Spleen (tissue), 7 donors: Measurements from ENCODE around the gene TTC39B.

Source experiments
- POLR2A ChIP-seq, 3 donors: fragments of 450-650 bp; IDR thresholded peaks; one replicate each; pipeline ENCODE4 v1.5.1; 2017; ENCODE audit warnings: antibody characterized with exemption in 3 of 3, mild to moderate bottlenecking in 1 of 3
- TF ChIP-seq, protein P1 (sequence below), 11 experiments: fragments of 200-600 bp in 7 of 11; fragments of 450-650 bp in 4 of 11; sonication (generic) in 4 of 11; IDR thresholded peaks in 8 of 11; conservative IDR thresholded peaks in 3 of 11; 1 replicate in 7 of 11; 2 replicates in 4 of 11; pipeline versions ENCODE4 v1.4.0 to v1.8.0; 2016 to 2021; ENCODE audit warnings: antibody characterized with exemption in 11 of 11, inconsistent platforms in 4 of 11, mild to moderate bottlenecking in 1 of 11
- donor health status: DM: no; HTN: no; CAD: no; lungs with moderate emphysema.
- donor health status: DM: no; HTN: no; CAD: no.
- donor health status: DM: no; HTN: no; CAD: no.

- TF ChIP-seq, protein P1, sequence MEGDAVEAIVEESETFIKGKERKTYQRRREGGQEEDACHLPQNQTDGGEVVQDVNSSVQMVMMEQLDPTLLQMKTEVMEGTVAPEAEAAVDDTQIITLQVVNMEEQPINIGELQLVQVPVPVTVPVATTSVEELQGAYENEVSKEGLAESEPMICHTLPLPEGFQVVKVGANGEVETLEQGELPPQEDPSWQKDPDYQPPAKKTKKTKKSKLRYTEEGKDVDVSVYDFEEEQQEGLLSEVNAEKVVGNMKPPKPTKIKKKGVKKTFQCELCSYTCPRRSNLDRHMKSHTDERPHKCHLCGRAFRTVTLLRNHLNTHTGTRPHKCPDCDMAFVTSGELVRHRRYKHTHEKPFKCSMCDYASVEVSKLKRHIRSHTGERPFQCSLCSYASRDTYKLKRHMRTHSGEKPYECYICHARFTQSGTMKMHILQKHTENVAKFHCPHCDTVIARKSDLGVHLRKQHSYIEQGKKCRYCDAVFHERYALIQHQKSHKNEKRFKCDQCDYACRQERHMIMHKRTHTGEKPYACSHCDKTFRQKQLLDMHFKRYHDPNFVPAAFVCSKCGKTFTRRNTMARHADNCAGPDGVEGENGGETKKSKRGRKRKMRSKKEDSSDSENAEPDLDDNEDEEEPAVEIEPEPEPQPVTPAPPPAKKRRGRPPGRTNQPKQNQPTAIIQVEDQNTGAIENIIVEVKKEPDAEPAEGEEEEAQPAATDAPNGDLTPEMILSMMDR (IDR thresholded peaks at IDR 0.05 in 8 of 11, conservative IDR thresholded peaks at IDR 0.05 in 3 of 11) = no peak
- no peak for TF ChIP-seq POLR2A (IDR thresholded peaks at IDR 0.05)
Observed at GRCh38 chr9:15355669-15356068, 48.7 kb upstream of the TTC39B start.
